ENCODE data around the gene NKG7. TPM values are rescaled to one million over a fixed set of nuclear protein-coding genes. Genes with fewer than 3 reads are reported as not detected.

Gene NKG7
- polyA plus RNA-seq, 1 donor (not counting 4 experiments of a cell fraction or from before 2014, with no cell fraction given), result not detected

DNA sequence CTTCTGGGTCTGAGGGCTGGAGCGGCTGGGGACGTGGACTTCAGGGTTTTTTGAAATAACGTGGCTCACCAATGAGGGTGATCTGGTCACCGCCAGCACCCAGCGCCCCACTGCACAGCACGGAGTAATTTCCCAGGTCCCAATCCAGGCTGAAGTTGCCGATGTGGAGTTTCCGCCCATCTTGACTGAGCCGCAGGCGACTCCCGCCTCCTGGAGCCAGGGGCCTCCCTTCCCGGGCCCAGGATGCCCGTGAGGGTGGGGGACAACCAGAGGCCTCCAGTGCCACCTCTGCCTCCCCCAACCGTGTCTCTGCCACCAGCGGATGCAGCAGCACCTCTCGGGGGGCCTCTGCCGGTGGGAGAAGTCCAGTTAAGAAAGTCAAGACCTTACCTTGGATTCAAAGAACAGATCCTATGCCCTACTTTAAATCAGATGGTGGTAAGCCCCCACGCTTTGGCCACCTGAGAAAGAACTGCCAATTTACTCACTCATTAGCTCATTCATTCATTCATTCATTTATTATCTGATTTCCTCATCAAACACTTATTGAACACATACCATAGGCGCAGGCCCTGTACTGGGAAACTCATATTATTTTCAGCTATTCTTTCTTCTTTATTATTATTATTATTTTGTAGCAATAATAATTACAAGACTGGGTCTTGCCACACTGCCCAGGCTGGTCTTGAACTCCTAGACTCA, 34.4 kb downstream of the NKG7 start:
- H3K4me3 ChIP-seq (ENCODE audit: control insufficient read depth in 2 of 3, extremely low read depth in 1 of 3, insufficient read depth in 2 of 3, low read depth in 1 of 3, low read length in 3 of 3), result no peak overlapping the region
- no peak overlapping the region for H2AFZ ChIP-seq (ENCODE audit: control insufficient read depth, low read length)
- no peaks in the 10 kb centered on the region for H3K36me3 ChIP-seq (ENCODE audit: control insufficient read depth in 2 of 2, extremely low read depth in 1 of 2, insufficient read depth in 2 of 2, low read length in 2 of 2)
- H4K20me1 ChIP-seq (ENCODE audit: control insufficient read depth, extremely low read depth, insufficient read depth, low read length), result no peaks in the 10 kb centered on the region
- no peaks in the 10 kb centered on the region for H3K9me3 ChIP-seq (ENCODE audit: control insufficient read depth, low read depth, low read length)
- no peak overlapping the region for H3K9ac ChIP-seq (ENCODE audit: control insufficient read depth, extremely low read depth, insufficient read depth, low read length)
- H3K27ac ChIP-seq (ENCODE audit: control insufficient read depth, insufficient read depth, low read length), result no peak overlapping the region
- no peaks in the 10 kb centered on the region for H3K27me3 ChIP-seq (ENCODE audit: control insufficient read depth, extremely low read depth, insufficient read depth, low read length)
- peak overlapping the region; percentile 84 for H3K4me2 ChIP-seq (ENCODE audit: control insufficient read depth, extremely low read depth, insufficient read depth, low read depth, low read length)
- FAIRE-seq, result no peak
- no peak for TF ChIP-seq CTCF (optimal IDR thresholded peaks at IDR 0.05 in 1 of 3, IDR thresholded peaks at IDR 0.05 in 1 of 3, conservative IDR thresholded peaks at IDR 0.05 in 1 of 3; ENCODE audit: extremely low read depth in 1 of 3, insufficient read depth in 2 of 3, low read length in 3 of 3)
- TF ChIP-seq EZH2 (IDR thresholded peaks at IDR 0.05; ENCODE audit: low read length), result no peak
- no peaks in the 10 kb centered on the region for H3K79me2 ChIP-seq (ENCODE audit: control insufficient read depth, insufficient read depth, low read length)
- no peak for DNase-seq (ENCODE audit: low read depth, low spot score)
- no peaks in the 10 kb centered on the region for H3K9me1 ChIP-seq (ENCODE audit: control insufficient read depth, extremely low read depth, insufficient read depth, low read length)
- H3K4me1 ChIP-seq (ENCODE audit: control insufficient read depth, extremely low read depth, insufficient read depth, low read length), result peaks cover 8% of the 10 kb centered on the region
- dilution Hi-C loops (cut with MboI; ENCODE audit: extremely low pct_ligation_motif_present, low sequenced_read_pairs), result no loop called here

GRCh38 chr19:51337141-51337860, 35.2 kb downstream of the NKG7 start:
- Histone ChIP-seq H3K9ac (ENCODE audit: control insufficient read depth, extremely low read depth, insufficient read depth, low read length) (no peak overlapping the region), H3K27ac (ENCODE audit: control insufficient read depth, insufficient read depth, low read length) (no peak overlapping the region), H3K4me2 (ENCODE audit: control insufficient read depth, extremely low read depth, insufficient read depth, low read depth, low read length) (no peak overlapping the region), H3K9me1 (ENCODE audit: control insufficient read depth, extremely low read depth, insufficient read depth, low read length) (no peaks in the 10 kb centered on the region), H3K79me2 (ENCODE audit: control insufficient read depth, insufficient read depth, low read length) (no peaks in the 10 kb centered on the region), H3K4me1 (ENCODE audit: control insufficient read depth, extremely low read depth, insufficient read depth, low read length) (peaks cover 8% of the 10 kb centered on the region), H3K4me3 (ENCODE audit: control insufficient read depth in 2 of 3, extremely low read depth in 1 of 3, insufficient read depth in 2 of 3, low read depth in 1 of 3, low read length in 3 of 3) (no peak overlapping the region), H3K9me3 (ENCODE audit: control insufficient read depth, low read depth, low read length) (no peaks in the 10 kb centered on the region), H3K27me3 (ENCODE audit: control insufficient read depth, extremely low read depth, insufficient read depth, low read length) (no peaks in the 10 kb centered on the region), H2AFZ (ENCODE audit: control insufficient read depth, low read length) (no peak overlapping the region), H3K36me3 (ENCODE audit: control insufficient read depth in 2 of 2, extremely low read depth in 1 of 2, insufficient read depth in 2 of 2, low read length in 2 of 2) (no peaks in the 10 kb centered on the region), H4K20me1 (ENCODE audit: control insufficient read depth, extremely low read depth, insufficient read depth, low read length) (no peaks in the 10 kb centered on the region)
- no peak for FAIRE-seq
- DNase-seq (ENCODE audit: low read depth, low spot score), result no peak
- dilution Hi-C loops (cut with MboI; ENCODE audit: extremely low pct_ligation_motif_present, low sequenced_read_pairs), result no loop called here
- TF ChIP-seq EZH2 (IDR thresholded peaks at IDR 0.05; ENCODE audit: low read length) (no peak), CTCF (optimal IDR thresholded peaks at IDR 0.05 in 1 of 3, IDR thresholded peaks at IDR 0.05 in 1 of 3, conservative IDR thresholded peaks at IDR 0.05 in 1 of 3; ENCODE audit: extremely low read depth in 1 of 3, insufficient read depth in 2 of 3, low read length in 3 of 3) (no peak)
